Testis (tissue), 3 donors: Measurements from ENCODE around the gene CSRNP3. TPM values are rescaled to one million over a fixed set of nuclear protein-coding genes. Genes with fewer than 3 reads are reported as not detected.

Source experiments
- DNase-seq: peaks from one replicate; pipeline ENCODE4 v3.0.0-alpha.2; 2019
- H3K27ac ChIP-seq, 2 donors: fragments of 200-600 bp; sonication (generic); one replicate each; pipeline ENCODE4 v1.5.1; 2019
- H3K27me3 ChIP-seq: fragments of 200-600 bp; sonication (generic); one replicate; pipeline ENCODE4 v1.5.1; 2019
- H3K36me3 ChIP-seq: fragments of 200-600 bp; sonication (generic); one replicate; pipeline ENCODE4 v1.5.1; 2017; ENCODE audit warnings: low read depth; ENCODE audit errors: missing control alignments
- H3K4me1 ChIP-seq: fragments of 200-600 bp; sonication (generic); one replicate; pipeline ENCODE4 v1.5.1; 2019
- H3K4me3 ChIP-seq, 2 donors: fragments of 200-600 bp; sonication (generic); one replicate each; pipeline ENCODE4 v1.5.1; 2017 to 2019
- H3K9me3 ChIP-seq: fragments of 200-600 bp; sonication (generic); one replicate; pipeline ENCODE4 v1.5.1; 2017
- CTCF ChIP-seq, 3 experiments: fragments of 450-650 bp in 2 of 3; fragments of 200-600 bp in 1 of 3; sonication (generic) in 1 of 3; IDR thresholded peaks; one replicate each; pipeline ENCODE4 v1.5.1; 2016 to 2019; ENCODE audit warnings: antibody characterized with exemption in 3 of 3, mild to moderate bottlenecking in 2 of 3, moderate library complexity in 1 of 3
- POLR2A ChIP-seq: fragments of 450-650 bp; IDR thresholded peaks from one replicate; pipeline ENCODE4 v1.6.1; 2017; ENCODE audit warnings: antibody characterized with exemption, mild to moderate bottlenecking, moderate library complexity
- WGBS, 2 donors: methylation state at CpG; one replicate each; pipeline ENCODE4 v1.1.5; 2018; 5-methylcytosine and 5-hydroxymethylcytosine counted together
- intact Hi-C: fragments of 100-400 bp; cut with DNase I; formaldehyde crosslinking; loops from one replicate; pipeline ENCODE4 v1.15.1; 2023; ENCODE audit warnings: low total_unique reads
- polyA plus RNA-seq: library from polyadenylated mRNA; stranded (reverse); fragments of 350-450 nt; fragmentation: Illumina TruSeq; extraction: RNeasy Lipid Tissue Mini Kit (QIAGEN cat#74804); gene quantifications from one replicate; pipeline ENCODE4 v1.2.3, GENCODE V29; 2014; ENCODE audit warnings: low read depth, low replicate concordance; ENCODE audit not compliant: insufficient read depth
- total RNA-seq, 2 donors: library from RNA; depleted of rRNA; stranded (reverse); fragments of >200 nt; gene quantifications; one replicate each; pipeline ENCODE4 v1.2.3, GENCODE V29; 2016

The CSRNP3 gene
- total and polyA plus RNA-seq, 3 donors from 2014 or later, result 3.0 to 6.1 (median 5.3) TPM

- Histone ChIP-seq H3K4me1 (no peaks in the 10 kb centered on the region), H3K4me3 (no peak overlapping the region), H3K27ac (no peak overlapping the region), H3K36me3 (no peaks in the 10 kb centered on the region), H3K27me3 (no peaks in the 10 kb centered on the region), H3K9me3 (no peaks in the 10 kb centered on the region)
- TF ChIP-seq POLR2A, result no peak
- no peak for TF ChIP-seq CTCF (IDR thresholded peaks at IDR 0.05)
- DNase-seq, result no peak
- WGBS, 2 donors, result 48 to 70% methylated on average over 2 of the region's 2 CpGs
- intact Hi-C loops, result no loop called here
These were observed 197.9 kb downstream of the CSRNP3 start for GRCh38 chr2:165667375-165667774.

GRCh38 chr2:165674780-165675179, 205.3 kb downstream of the CSRNP3 start:
- H3K27ac ChIP-seq, result no peak overlapping the region
- no peaks in the 10 kb centered on the region for H3K27me3 ChIP-seq
- H3K4me1 ChIP-seq, result no peaks in the 10 kb centered on the region
- H3K36me3 ChIP-seq, result no peaks in the 10 kb centered on the region
- intact Hi-C loops, result no loop called here
- 90% methylated on average over 2 of the region's 2 CpGs for whole genome bisulfite sequencing, 2 donors
- H3K9me3 ChIP-seq, result no peaks in the 10 kb centered on the region
- TF ChIP-seq POLR2A, result no peak
- no peak for TF ChIP-seq CTCF (IDR thresholded peaks at IDR 0.05)
- H3K4me3 ChIP-seq, result no peak overlapping the region
- no peak for DNase-seq

GRCh38 chr2:165675551-165675968, 206.1 kb downstream of the CSRNP3 start:
- Histone ChIP-seq H3K9me3 (no peaks in the 10 kb centered on the region), H3K4me3 (no peak overlapping the region), H3K4me1 (no peaks in the 10 kb centered on the region), H3K36me3 (no peaks in the 10 kb centered on the region), H3K27me3 (no peaks in the 10 kb centered on the region), H3K27ac (no peak overlapping the region)
- TF ChIP-seq CTCF (IDR thresholded peaks at IDR 0.05), result no peak
- TF ChIP-seq POLR2A, result no peak
- intact Hi-C loops, result no loop called here
- 32 to 57% methylated on average over 1 of the region's 1 CpG for WGBS, 2 donors
- DNase-seq, result no peak

- Histone ChIP-seq H3K27me3 (no peaks in the 10 kb centered on the region), H3K36me3 (no peaks in the 10 kb centered on the region), H3K9me3 (no peaks in the 10 kb centered on the region), H3K4me3 (no peak overlapping the region), H3K4me1 (no peaks in the 10 kb centered on the region), H3K27ac (no peak overlapping the region)
- 88 to 93% methylated on average over 13 of the region's 13 CpGs for whole genome bisulfite sequencing, 2 donors
- TF ChIP-seq POLR2A (no peak), CTCF (IDR thresholded peaks at IDR 0.05) (no peak)
- DNase-seq, result no peak
- intact Hi-C loops, result no loop called here
These were observed 209.4 kb downstream of the CSRNP3 start for GRCh38 chr2:165678882-165679281.

GRCh38 chr2:165679621-165680020, 210.1 kb downstream of the CSRNP3 start:
- no peaks in the 10 kb centered on the region for H3K36me3 ChIP-seq
- DNase-seq, result no peak
- intact Hi-C loops, result no loop called here
- no peaks in the 10 kb centered on the region for H3K9me3 ChIP-seq
- H3K27me3 ChIP-seq, result no peaks in the 10 kb centered on the region
- TF ChIP-seq CTCF (IDR thresholded peaks at IDR 0.05) (no peak), POLR2A (no peak)
- H3K4me1 ChIP-seq, result no peaks in the 10 kb centered on the region
- H3K4me3 ChIP-seq, result no peak overlapping the region
- no peak overlapping the region for H3K27ac ChIP-seq
- 71 to 82% methylated on average over 2 of the region's 2 CpGs for WGBS, 2 donors
